Measurements from ENCODE around the gene LRIT2. TPM values are rescaled to one million over a fixed set of nuclear protein-coding genes. Genes with fewer than 3 reads are reported as not detected.

Gene LRIT2
- polyA plus RNA-seq, 1 experiment, result not detected

DNA sequence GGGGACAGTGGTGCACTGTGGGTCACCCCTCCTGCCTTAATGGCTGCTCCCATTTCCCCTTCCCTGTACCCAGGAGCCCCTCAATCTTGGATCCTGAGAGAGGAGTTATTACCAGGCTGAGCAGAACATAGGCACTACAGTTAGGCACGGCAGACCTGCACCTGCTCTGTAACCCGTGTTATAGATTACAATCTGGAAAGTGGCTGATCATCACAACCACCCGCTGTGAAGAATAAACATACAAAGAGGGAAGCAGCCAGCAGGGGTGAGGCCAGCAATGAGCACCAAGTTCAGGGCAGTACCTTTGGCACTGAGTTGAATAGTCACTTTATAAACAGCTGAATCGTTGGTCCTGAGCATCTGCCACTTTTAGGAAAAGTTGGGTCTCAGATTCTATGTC, 29.3 kb downstream of the LRIT2 start:
- CTCF ChIA-PET, result no interaction called here
- Histone ChIP-seq H3K4me3 (ENCODE audit: low read depth, low read length) (no peak overlapping the region), H3K27ac (ENCODE audit: low read depth, low read length) (no peak overlapping the region), H3K27me3 (ENCODE audit: control insufficient read depth, insufficient read depth, low read length) (peaks cover 46% of the 10 kb centered on the region), H3K9me3 (ENCODE audit: control insufficient read depth, insufficient read depth, low read length) (no peaks in the 10 kb centered on the region; the same call in 1 of the 2 replicates)
- TF ChIP-seq CTCF (IDR thresholded peaks at IDR 0.05; ENCODE audit: low read depth, low read length), result no peak
- POLR2A ChIA-PET, result no interaction called here
- no peak for DNase-seq (ENCODE audit: low read depth, low spot score)

DNA sequence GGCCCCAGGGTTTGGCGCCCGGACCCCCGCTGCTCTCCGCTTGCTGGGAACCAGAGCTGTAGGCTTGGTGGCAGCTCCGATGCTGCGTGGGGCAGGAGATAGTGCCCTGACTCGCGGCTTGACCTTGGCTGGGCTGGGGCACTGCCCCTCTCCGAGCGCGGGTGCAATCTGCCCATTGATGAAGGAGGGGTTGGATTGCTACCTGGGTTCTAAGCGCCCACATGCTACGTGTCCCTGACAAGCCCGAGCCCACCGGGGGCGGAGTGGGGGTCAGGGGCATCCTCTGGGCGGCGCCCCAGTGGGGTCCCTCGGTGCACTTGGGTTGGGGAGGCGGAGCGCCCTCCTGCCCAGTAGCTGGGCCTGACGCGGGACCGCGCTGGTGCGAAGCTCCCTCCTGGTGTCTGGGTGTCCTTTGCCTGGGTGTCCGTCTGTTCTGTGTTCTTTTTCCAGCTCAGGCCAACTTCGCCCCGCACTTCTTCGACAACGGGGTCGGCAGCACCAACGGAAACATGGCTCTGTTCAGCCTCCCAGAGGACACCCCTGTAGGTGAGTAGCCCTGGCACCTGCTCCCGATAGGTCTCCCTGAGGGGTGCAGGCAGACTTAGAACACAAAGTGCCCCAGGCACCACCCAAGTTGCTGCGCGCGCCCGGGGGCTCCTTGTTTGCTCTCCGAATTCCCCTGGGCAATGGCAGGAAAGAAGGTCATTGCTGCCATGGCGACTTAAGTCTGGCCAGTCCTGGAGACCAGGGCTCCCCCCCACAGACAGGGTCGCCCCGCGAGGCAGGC, 30.1 kb downstream of the LRIT2 start:
- TF ChIP-seq CTCF (IDR thresholded peaks at IDR 0.05; ENCODE audit: low read depth, low read length), result no peak
- Histone ChIP-seq H3K9me3 (ENCODE audit: control insufficient read depth, insufficient read depth, low read length) (no peaks in the 10 kb centered on the region; the same call in 1 of the 2 replicates), H3K27me3 (ENCODE audit: control insufficient read depth, insufficient read depth, low read length) (peaks cover 45% of the 10 kb centered on the region), H3K4me3 (ENCODE audit: low read depth, low read length) (no peak overlapping the region), H3K27ac (ENCODE audit: low read depth, low read length) (no peak overlapping the region)
- ChIA-PET POLR2A (no interaction called here), CTCF (no interaction called here)
- DNase-seq (ENCODE audit: low read depth, low spot score), result no peak

DNA sequence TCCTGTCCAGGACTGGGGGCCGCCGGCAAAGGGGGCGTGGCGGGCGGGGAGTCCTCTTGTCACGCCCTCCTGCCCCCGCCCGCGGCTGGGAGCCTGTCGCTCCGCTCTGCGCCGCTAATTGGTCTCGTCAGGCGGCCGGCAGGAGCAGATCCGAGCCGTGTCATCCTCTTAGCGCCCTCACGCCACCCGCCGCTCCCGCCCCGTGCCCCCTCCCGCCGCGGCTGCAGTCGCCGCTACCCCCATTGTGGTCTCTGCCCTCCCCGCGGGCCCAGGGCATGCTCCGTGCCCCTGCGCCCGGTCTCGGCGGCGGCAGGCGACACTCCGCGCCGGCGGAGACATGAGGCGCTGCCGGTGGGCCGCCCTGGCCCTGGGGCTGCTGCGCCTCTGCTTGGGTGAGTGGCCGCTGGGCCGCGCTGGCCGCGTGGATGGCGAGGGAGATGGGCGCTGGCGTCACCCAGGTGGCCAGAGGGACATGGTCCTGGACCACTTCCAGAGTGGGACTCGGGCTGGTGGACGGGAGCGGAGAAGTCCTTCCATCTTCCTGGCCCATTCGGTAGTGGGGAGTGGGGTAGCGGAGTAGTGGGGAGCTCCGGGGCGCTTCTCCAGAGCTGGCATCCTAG, 30.8 kb downstream of the LRIT2 start, which contains the start of gene CDHR1:
Gene CDHR1 (plus strand): TSS at position 114 of the 620 bp plus-strand sequence. CDS start 224 bp downstream, at position 338.
- ChIA-PET POLR2A (no interaction called here), CTCF (no interaction called here)
- no peak for TF ChIP-seq CTCF (IDR thresholded peaks at IDR 0.05; ENCODE audit: low read depth, low read length)
- Histone ChIP-seq H3K9me3 (ENCODE audit: control insufficient read depth, insufficient read depth, low read length) (no peaks in the 10 kb centered on the region; the same call in 1 of the 2 replicates), H3K27ac (ENCODE audit: low read depth, low read length) (no peak within 1 kb of the TSS), H3K4me3 (ENCODE audit: low read depth, low read length) (no peak within 1 kb of the TSS), H3K27me3 (ENCODE audit: control insufficient read depth, insufficient read depth, low read length) (peaks cover 45% of the 10 kb centered on the region)
- no peak for DNase-seq (ENCODE audit: low read depth, low spot score)

DNA sequence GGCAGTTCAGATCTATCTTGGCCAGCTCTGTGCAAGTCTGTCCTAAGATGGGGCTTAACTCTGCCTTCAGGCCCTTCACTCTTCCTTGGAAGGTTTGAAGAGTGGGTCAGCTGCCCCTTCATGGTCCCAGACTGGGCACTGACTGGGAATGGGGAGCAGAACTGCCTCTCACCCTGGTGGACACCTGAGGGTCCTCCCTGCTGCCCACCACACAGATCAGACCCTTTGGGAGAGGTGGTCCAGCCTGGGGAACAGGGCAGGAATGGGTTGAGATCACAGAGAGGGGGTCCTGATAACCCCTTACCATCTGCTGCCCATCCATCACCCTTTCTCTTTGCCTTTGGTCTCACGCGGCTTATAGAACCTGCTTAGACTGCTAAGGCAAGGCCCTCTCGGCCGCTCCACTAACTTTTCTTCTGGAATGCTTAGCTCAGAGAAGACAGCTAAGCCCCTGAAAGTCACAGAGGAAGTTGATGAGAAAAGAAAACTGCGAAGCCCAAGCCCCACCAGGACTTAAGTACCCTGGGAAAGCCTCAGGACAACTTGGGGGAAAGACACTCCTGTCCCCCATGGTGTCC, 31.4 kb downstream of the LRIT2 start:
- ChIA-PET POLR2A (no interaction called here), CTCF (no interaction called here)
- DNase-seq (ENCODE audit: low read depth, low spot score), result no peak
- TF ChIP-seq CTCF (IDR thresholded peaks at IDR 0.05; ENCODE audit: low read depth, low read length), result no peak
- Histone ChIP-seq H3K9me3 (ENCODE audit: control insufficient read depth, insufficient read depth, low read length) (no peaks in the 10 kb centered on the region; the same call in 1 of the 2 replicates), H3K4me3 (ENCODE audit: low read depth, low read length) (no peak overlapping the region), H3K27ac (ENCODE audit: low read depth, low read length) (no peak overlapping the region), H3K27me3 (ENCODE audit: control insufficient read depth, insufficient read depth, low read length) (peaks cover 45% of the 10 kb centered on the region)

- Histone ChIP-seq H3K4me3 (ENCODE audit: low read depth, low read length) (no peak overlapping the region), H3K9me3 (ENCODE audit: control insufficient read depth, insufficient read depth, low read length) (no peaks in the 10 kb centered on the region; the same call in 1 of the 2 replicates), H3K27ac (ENCODE audit: low read depth, low read length) (no peak overlapping the region), H3K27me3 (ENCODE audit: control insufficient read depth, insufficient read depth, low read length) (peaks cover 42% of the 10 kb centered on the region)
- POLR2A ChIA-PET, result no interaction called here
- CTCF ChIA-PET, result no interaction called here
- DNase-seq (ENCODE audit: low read depth, low spot score), result no peak
- TF ChIP-seq CTCF (IDR thresholded peaks at IDR 0.05; ENCODE audit: low read depth, low read length), result no peak
These were observed 32.0 kb downstream of the LRIT2 start for GRCh38 chr10:84193327-84193726.
